Calu3 (cell line): ENCODE measurements around the gene TTC21A. TPM values are rescaled to one million over a fixed set of nuclear protein-coding genes. Genes with fewer than 3 reads are reported as not detected.
A peak's percentile ranks its signal among the peaks of the same experiment; 100 is the strongest.

ENCODE experiments used
- BruUV-seq: library from RNA; stranded (reverse); fragments of 400-500 nt; replicated peaks from 2 replicates; lab custom pipeline; 2021; lab: Mats Ljungman, UMichigan
- CTCF ChIA-PET: fragments of 300-600 bp; sonication (Branson Sonifier 250); formaldehyde crosslinking; loops from one replicate; lab custom pipeline; 2022; ENCODE audit warnings: antibody characterized with exemption; lab: Charles Lee
- DNase-seq: peaks from one replicate; pipeline ENCODE4 v3.0.0; 2022
- H3K27ac Mint-ChIP-seq: one replicate; pipeline ENCODE4 v1.8.0; 2022; ENCODE audit warnings: mixed read lengths; ENCODE audit not compliant: unreplicated experiment
- H3K27me3 Mint-ChIP-seq: one replicate; pipeline ENCODE4 v1.8.0; 2022; ENCODE audit warnings: mixed read lengths; ENCODE audit not compliant: unreplicated experiment
- H3K36me3 Mint-ChIP-seq: one replicate; pipeline ENCODE4 v1.8.0; 2022; ENCODE audit warnings: mild to moderate bottlenecking, moderate library complexity, mixed read lengths; ENCODE audit not compliant: insufficient read depth, unreplicated experiment
- H3K4me1 Mint-ChIP-seq: one replicate; pipeline ENCODE4 v1.8.0; 2022; ENCODE audit warnings: mild to moderate bottlenecking, low read depth, mixed read lengths; ENCODE audit not compliant: unreplicated experiment
- H3K4me3 Mint-ChIP-seq: one replicate; pipeline ENCODE4 v1.8.0; 2022; ENCODE audit warnings: mild to moderate bottlenecking, low read depth, moderate library complexity, mixed read lengths; ENCODE audit not compliant: unreplicated experiment
- H3K9me3 Mint-ChIP-seq: one replicate; pipeline ENCODE4 v1.8.0; 2022; ENCODE audit warnings: low read depth, mixed read lengths; ENCODE audit not compliant: unreplicated experiment
- intact Hi-C: fragments of 100-400 bp; cut with micrococcal nuclease; formaldehyde crosslinking; loops from one replicate; pipeline ENCODE4 v1.10.0; 2022; ENCODE audit not compliant: unreplicated experiment
- total RNA-seq: library from RNA; stranded (reverse); gene quantifications from 2 replicates; pipeline ENCODE4 v1.2.3, GENCODE V29; 2022
- TF ChIP-seq, protein P1 (sequence below): fragments of 200-600 bp; IDR thresholded peaks from one replicate; pipeline ENCODE4 v1.8.0; 2022; ENCODE audit warnings: antibody characterized with exemption; ENCODE audit not compliant: unreplicated experiment

TTC21A gene
- total RNA-seq, 1 experiment from 2014 or later: 8.1 TPM

DNA sequence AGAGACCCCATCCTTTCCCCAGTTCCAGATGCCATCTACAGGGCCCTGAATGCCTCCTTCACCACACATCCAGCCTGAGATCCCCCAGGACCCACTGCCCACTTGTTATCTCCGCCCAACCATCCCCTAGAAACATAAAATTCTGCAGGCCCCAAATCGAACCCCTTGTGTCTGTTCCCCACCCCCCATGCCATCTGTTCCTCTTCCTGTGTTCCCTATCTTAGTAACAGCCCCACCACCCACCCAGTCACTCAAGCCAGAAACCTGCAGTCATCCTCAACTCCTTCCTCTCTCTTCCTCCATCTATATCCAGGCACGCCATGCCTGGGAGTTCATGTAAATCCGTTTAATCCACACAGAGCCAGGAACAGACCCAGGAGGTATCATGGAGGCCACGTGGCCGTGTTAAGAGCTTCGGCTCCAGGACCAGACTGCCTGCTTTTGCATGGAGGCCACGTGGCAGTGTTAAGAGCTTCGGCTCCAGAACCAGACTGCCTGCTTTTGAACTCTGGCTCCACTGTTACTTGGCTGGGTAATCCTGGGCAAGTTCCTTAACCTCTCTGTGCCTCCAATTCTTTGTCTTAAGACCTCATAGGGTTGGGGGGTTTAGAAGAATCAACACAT lies 41.1 kb downstream of the TTC21A start:
- peaks cover 80% of the 10 kb centered on the region for H3K36me3 Mint-ChIP-seq
- no peak for DNase-seq
- H3K27ac Mint-ChIP-seq: peak overlapping the region; percentile 99
- intact Hi-C loops: no loop called here
- H3K9me3 Mint-ChIP-seq: no peaks in the 10 kb centered on the region
- H3K4me1 Mint-ChIP-seq: peaks cover 61% of the 10 kb centered on the region
- no peaks in the 10 kb centered on the region for H3K27me3 Mint-ChIP-seq
- CTCF ChIA-PET: interaction anchor here (0.7 kb wide), 1 partner anchor 1184 kb away, joined by 4 read pairs; no protein-coding TSS in a partner anchor
- TF ChIP-seq, protein P1, sequence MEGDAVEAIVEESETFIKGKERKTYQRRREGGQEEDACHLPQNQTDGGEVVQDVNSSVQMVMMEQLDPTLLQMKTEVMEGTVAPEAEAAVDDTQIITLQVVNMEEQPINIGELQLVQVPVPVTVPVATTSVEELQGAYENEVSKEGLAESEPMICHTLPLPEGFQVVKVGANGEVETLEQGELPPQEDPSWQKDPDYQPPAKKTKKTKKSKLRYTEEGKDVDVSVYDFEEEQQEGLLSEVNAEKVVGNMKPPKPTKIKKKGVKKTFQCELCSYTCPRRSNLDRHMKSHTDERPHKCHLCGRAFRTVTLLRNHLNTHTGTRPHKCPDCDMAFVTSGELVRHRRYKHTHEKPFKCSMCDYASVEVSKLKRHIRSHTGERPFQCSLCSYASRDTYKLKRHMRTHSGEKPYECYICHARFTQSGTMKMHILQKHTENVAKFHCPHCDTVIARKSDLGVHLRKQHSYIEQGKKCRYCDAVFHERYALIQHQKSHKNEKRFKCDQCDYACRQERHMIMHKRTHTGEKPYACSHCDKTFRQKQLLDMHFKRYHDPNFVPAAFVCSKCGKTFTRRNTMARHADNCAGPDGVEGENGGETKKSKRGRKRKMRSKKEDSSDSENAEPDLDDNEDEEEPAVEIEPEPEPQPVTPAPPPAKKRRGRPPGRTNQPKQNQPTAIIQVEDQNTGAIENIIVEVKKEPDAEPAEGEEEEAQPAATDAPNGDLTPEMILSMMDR: no peak
- peak overlapping the region; percentile 88 for H3K4me3 Mint-ChIP-seq
- BruUV-seq: no TSS peak

DNA sequence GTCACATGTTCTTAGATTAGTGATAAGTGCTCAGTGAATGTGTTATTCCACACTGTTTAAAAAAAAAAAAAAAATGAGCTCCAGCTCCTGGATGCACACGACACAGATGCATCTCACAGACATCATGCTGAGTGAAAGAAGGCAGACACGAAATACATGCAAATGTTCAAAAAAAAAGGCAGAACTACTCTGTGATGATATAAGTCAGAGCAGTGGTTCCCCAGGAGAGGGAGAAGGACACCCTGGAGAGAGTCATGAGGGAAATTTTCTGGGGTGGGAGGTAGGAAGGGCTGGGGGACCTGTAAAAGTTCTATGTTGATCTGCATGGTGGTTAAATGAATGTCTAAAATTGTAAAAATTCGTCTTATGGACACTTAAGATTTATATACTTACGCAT lies 41.6 kb downstream of the TTC21A start:
- no TSS peak for BruUV-seq
- peaks cover 62% of the 10 kb centered on the region for H3K4me1 Mint-ChIP-seq
- intact Hi-C loops: no loop called here
- DNase-seq: no peak
- H3K4me3 Mint-ChIP-seq: peak overlapping the region; percentile 88
- peaks cover 80% of the 10 kb centered on the region for H3K36me3 Mint-ChIP-seq
- H3K27ac Mint-ChIP-seq: peak overlapping the region; percentile 99
- TF ChIP-seq, protein P1: no peak
- H3K27me3 Mint-ChIP-seq: no peaks in the 10 kb centered on the region
- CTCF ChIA-PET: interaction anchor here (0.7 kb wide), 1 partner anchor 1185 kb away, joined by 4 read pairs; no protein-coding TSS in a partner anchor
- no peaks in the 10 kb centered on the region for H3K9me3 Mint-ChIP-seq

DNA sequence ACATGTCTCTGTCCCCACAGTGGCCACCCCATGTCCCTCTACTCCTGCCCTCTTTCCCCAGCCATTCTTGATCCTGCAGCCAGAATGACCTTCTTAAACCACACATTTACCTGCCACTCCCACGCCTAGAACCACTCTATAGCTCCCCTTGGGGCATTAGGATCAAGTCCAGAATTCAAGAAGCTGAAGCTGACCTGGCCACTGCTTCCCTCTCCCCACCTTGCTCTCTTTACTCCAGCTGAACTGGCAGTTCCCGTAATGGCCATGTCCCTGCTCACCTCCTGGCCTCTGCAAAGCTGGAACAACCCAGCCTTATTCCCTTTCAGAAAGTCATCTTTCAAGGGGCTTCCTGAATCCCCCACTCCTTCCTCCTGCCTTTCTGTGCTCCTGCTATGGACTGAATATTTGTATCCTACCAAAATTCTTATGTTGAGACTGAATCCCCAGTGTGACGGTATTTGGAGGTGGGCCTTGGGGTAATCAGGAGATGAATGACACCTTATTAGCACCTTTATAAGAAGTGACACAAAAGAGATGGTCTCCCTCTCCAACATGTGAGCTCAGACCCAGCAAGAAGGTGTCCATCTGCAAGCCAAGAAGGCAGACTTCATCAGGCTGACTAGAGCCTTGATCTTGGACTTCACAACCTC lies 42.1 kb downstream of the TTC21A start:
- peaks cover 80% of the 10 kb centered on the region for H3K36me3 Mint-ChIP-seq
- CTCF ChIA-PET: interaction anchor here (0.6 kb wide), 1 partner anchor 235 kb away, joined by 3 read pairs; no protein-coding TSS in a partner anchor
- no peaks in the 10 kb centered on the region for H3K9me3 Mint-ChIP-seq
- no peaks in the 10 kb centered on the region for H3K27me3 Mint-ChIP-seq
- H3K27ac Mint-ChIP-seq: peak overlapping the region; percentile 99
- H3K4me1 Mint-ChIP-seq: peaks cover 68% of the 10 kb centered on the region
- intact Hi-C loops: loop anchor here (2.0 kb wide), 1 partner anchor 43 kb away; the partner anchor contains the start of genes GORASP1 and TTC21A
- BruUV-seq: no TSS peak
- peak overlapping the region; percentile 88 for H3K4me3 Mint-ChIP-seq
- no peak for DNase-seq
- TF ChIP-seq, protein P1: no peak

- H3K9me3 Mint-ChIP-seq: no peaks in the 10 kb centered on the region
- BruUV-seq: no TSS peak
- TF ChIP-seq, protein P1: no peak
- peaks cover 72% of the 10 kb centered on the region for H3K4me1 Mint-ChIP-seq
- DNase-seq: no peak
- H3K36me3 Mint-ChIP-seq: peaks cover 77% of the 10 kb centered on the region
- peak overlapping the region; percentile 99 for H3K27ac Mint-ChIP-seq
- H3K27me3 Mint-ChIP-seq: no peaks in the 10 kb centered on the region
- CTCF ChIA-PET: interaction anchor here (0.6 to 1.4 kb wide), 3 partner anchors 28 to 234 kb away, joined by 3 to 5 read pairs (median 3); no protein-coding TSS in a partner anchor
- peak overlapping the region; percentile 88 for H3K4me3 Mint-ChIP-seq
- intact Hi-C loops: loop anchor here (2.0 kb wide), 1 partner anchor 43 kb away; the partner anchor contains the start of genes GORASP1 and TTC21A
These were observed 42.8 kb downstream of the TTC21A start for GRCh38 chr3:39150148-39150802.
